Measurements from ENCODE around the gene TRIM5.
"Not testable (repeated sequence)": the region's sequence is repeated elsewhere in the genome, so short reads cannot be mapped to it uniquely, and the experiment has no call there.

The TRIM5 gene

GRCh38 chr11:5684646-5685362 is at the start of gene TRIM5:
Gene TRIM5, minus strand, starts transcription at chr11:5685074. Its CDS starts 4,897 bp downstream, at chr11:5680177.
- DNase-seq (ENCODE audit: low read depth): peak; percentile 97

DNA sequence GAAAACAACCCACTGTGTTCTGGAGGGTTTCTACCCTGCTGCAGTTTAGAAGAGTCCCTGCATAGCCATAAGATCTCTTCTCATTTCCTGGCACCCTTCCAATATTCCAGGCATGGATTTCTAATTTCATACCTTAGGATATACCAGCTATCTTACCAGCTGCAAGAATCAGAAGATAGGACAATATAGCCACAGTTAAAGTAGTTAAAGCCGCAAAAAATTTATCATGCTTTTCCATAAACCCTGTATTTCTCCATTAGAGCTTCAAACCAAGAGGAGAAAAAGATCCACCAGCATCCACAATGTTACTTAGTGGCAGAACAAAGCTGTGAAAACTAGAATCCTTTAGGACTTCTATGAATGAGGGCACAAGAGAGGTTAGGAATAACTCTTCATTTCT is 42.8 kb upstream of the TRIM5 start:
- DNase-seq (ENCODE audit: low read depth): no peak

DNA sequence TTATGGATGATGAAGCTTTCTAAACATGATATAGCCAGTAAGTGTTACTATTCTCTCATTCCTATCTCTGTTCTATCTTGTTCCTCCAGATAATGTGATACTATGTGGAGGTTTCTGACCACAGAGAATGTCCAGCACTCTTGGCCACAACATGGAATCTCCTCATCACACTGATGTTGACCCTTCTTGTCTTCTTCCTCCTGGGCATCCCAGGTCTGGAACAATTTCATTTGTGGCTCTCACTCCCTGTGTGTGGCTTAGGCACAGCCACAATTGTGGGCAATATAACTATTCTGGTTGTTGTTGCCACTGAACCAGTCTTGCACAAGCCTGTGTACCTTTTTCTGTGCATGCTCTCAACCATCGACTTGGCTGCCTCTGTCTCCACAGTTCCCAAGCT is 41.5 kb upstream of the TRIM5 start:
- no peak for DNase-seq (ENCODE audit: low read depth)

GRCh38 chr11:5722622-5723021 is 37.7 kb upstream of the TRIM5 start:
- DNase-seq (ENCODE audit: low read depth): no peak

DNA sequence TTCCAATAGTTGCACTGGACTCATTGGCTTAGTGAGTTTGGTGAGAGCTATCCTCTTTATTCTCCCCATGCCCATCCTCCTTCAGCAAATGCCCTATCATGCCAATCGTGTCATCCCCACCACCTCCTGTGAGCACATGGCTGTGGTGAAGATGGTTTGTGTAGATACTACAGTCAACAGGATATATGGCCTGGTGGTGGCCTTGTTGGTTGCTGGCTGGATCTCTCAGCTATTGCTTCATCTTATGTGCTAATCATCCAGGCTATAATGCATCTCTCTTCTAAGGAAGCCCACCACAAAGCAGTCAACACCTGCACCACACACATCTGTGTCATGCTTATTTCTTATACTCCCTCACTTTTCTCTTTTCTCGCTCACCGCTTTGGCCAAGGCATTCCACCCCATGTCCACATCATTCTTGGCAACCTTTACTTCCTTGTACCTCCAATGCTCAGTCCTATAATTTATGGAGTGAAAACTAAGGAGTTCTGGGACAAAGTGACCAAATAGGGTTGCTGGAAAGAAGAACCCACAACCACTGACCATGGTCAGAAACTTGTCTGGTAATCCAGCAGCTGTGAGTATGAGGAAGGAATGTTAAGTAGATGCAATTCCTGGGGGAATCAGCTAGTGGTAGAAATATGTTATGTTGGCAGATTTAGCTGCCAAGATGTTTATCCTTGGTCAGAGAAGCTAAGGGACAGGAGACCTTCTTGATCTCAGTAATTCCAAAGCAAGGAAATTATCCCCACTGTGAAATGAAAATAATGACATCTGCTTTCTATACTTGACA is 35.0 kb upstream of the TRIM5 start:
- no peak for DNase-seq (ENCODE audit: low read depth)

DNA sequence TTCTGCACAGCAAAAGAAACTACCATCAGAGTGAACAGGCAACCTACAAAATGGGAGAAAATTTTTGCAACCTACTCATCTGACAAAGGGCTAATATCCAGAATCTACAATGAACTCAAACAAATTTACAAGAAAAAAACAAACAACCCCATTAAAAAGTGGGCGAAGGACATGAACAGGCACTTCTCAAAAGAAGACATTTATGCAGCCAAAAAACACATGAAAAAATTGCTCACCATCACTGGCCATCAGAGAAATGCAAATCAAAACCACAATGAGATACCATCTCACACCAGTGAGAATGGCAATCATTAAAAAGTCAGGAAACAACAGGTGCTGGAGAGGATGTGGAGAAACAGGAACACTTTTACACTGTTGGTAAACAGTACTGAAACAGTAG is 31.6 kb upstream of the TRIM5 start:
- DNase-seq (ENCODE audit: low read depth): not testable (repeated sequence)

- no peak for DNase-seq (ENCODE audit: low read depth)
Observed at GRCh38 chr11:5713695-5714094, 28.8 kb upstream of the TRIM5 start.

- DNase-seq (ENCODE audit: low read depth): no peak
Observed at GRCh38 chr11:5712507-5712906, 27.6 kb upstream of the TRIM5 start.

DNA sequence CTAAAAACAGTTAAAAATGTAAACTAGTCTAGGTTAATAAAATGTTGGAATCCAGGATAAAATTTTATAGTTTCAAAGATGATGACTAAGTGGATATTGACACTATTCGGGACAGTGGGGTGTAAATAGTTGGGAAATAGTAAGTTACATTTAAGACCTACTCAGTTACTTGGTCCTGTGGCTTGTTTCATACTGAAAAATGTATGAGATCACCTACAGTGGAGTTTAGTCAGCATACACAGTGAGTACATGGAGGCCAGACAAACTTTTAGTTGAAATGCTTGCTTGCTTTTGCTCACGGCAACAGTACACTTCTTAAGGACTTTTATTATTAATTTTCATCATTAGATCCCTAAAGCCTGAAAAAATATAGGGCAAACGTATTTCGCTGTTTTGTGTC is 20.8 kb upstream of the TRIM5 start:
- no peak for DNase-seq (ENCODE audit: low read depth)

GRCh38 chr11:5703741-5704536 is 19.1 kb upstream of the TRIM5 start:
- no peak for DNase-seq (ENCODE audit: low read depth)

DNA sequence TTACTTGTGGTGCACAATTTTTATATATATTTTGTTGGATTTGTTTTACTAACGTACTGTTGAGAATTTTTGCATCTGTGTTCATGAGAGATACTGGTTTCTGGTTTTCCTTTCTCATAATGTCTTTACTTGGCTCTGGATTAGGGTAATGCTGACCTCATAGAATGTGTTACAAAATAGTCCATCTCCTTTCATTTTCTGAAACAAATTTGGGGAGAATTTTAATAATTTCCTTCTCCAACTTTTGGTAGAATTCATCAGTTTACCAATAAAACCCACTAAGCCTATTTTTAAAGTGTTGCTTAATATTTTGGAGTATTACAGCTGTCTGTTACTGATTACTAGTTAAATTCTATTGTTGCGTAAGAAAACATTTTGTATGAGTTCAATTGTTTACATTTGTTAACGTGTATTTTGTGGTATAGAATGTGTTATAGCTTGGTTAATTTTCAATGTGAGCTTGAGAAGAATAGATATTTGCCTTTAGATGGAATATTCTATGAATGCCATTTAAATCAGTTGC is 16.2 kb upstream of the TRIM5 start:
- DNase-seq (ENCODE audit: low read depth): no peak

GRCh38 chr11:5700421-5701054 is 15.7 kb upstream of the TRIM5 start:
- no peak for DNase-seq (ENCODE audit: low read depth)

GRCh38 chr11:5698281-5698680 is 13.4 kb upstream of the TRIM5 start:
- DNase-seq (ENCODE audit: low read depth): no peak

DNA sequence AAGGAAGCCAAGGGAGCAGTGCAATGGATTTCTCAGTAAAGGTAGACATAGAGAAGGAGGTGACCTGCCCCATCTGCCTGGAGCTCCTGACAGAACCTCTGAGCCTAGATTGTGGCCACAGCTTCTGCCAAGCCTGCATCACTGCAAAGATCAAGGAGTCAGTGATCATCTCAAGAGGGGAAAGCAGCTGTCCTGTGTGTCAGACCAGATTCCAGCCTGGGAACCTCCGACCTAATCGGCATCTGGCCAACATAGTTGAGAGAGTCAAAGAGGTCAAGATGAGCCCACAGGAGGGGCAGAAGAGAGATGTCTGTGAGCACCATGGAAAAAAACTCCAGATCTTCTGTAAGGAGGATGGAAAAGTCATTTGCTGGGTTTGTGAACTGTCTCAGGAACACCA is 11.3 kb upstream of the TRIM5 start:
- no peak for DNase-seq (ENCODE audit: low read depth)

DNA sequence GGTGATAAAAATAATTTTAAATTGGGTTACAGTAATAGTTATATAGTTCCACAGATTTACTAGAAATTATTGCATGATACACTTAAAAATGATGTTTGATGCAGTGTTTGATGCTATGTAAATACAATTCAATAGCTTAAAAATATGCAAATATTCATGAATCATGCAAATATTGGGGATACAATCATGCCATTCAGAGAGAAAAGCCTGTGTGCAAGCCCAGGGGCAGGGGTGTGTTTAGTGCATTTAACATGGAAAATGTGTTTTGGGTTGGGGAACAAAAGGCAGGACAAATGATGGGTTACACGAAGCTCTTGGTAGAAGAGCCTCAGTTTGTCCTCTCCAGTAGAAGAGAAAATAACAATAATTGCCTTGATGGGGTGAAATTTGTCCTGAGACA is 10.7 kb upstream of the TRIM5 start:
- no peak for DNase-seq (ENCODE audit: low read depth)

GRCh38 chr11:5694642-5695041 is 9.8 kb upstream of the TRIM5 start:
- no peak for DNase-seq (ENCODE audit: low read depth)

GRCh38 chr11:5691964-5692361 is 7.1 kb upstream of the TRIM5 start:
- DNase-seq (ENCODE audit: low read depth): no peak

DNA sequence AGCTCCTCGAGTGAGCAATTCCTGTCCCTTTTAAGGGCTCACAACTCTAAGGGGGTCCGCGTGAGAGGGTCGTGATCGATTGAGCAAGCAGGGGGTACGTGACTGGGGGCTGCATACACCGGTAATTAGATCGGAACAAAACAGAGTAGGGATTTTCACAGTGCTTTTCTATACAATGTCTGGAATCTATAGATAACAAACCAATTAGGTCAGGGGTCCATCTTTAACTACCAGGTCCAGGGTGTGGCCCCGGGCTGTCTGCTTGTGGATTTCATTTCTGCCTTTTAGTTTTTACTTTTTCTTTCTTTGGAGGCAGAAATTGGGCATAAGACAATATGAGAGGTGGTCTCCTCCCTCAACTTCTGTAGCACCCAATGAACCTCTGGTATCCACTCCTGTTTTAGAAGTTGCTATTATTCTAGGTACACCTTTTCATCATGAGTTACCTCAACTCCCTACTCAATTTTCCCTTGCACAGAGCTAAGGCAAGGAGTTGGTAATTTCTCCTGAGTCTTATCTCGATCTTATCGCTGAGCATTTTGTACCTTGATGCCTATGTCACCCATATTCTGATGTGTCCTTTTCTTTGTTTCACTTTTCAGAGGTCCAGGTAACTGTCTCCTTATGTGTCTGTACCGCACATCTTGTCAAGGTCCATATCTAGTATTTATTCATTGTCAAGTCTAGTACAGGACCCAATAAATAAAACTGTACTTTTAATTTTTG is 6.5 kb upstream of the TRIM5 start:
- DNase-seq (ENCODE audit: low read depth): not testable (repeated sequence)

DNA sequence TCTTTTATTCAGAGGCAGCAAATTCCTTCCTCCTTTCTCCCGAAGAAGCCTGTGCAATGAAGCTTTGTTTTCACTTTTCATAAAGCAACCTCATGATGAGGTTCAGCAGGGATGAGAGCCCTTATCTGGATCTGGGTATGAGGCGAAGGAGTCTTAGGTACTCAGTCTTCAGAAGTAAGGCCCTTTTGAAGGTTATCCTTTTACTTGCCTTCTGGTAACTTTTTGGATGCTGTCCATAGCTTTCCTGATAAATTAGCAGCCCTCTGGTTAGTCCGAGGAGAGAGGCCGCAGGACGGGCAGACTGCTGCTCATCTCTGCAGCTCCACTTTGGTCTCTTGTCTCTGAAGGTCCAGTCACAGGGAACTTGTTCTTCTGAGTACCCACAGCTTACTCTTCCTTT is 5.9 kb upstream of the TRIM5 start:
- DNase-seq (ENCODE audit: low read depth): no peak

DNA sequence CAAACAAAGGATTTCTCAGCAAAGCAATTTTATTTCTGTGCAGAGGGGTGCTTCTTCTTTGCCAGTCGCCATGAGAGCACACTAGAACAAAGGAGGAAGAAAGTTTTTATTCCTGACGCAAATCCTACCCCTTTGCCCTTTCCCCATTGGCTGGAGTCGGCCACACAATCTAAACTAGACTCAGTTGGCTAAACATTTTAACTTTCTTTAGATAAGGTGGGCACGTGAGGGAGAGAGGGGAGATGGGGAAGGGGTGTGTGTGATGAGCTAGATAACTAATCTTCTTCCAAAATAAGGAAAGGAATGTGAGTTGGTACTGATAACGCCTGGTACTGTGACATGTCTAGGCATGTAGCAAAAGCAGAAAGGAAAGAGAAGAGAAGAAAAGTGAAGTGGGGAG is 5.3 kb upstream of the TRIM5 start:
- DNase-seq (ENCODE audit: low read depth): no peak

- DNase-seq (ENCODE audit: low read depth): peak; percentile 44
Observed at GRCh38 chr11:5689551-5689983, 4.7 kb upstream of the TRIM5 start, which contains the start of gene TRIM22. Gene TRIM22, plus strand, starts transcription at chr11:5689790. Its CDS starts 6,443 bp downstream, at chr11:5696233.
